ENCODE results near the gene FEZF2.

DNA sequence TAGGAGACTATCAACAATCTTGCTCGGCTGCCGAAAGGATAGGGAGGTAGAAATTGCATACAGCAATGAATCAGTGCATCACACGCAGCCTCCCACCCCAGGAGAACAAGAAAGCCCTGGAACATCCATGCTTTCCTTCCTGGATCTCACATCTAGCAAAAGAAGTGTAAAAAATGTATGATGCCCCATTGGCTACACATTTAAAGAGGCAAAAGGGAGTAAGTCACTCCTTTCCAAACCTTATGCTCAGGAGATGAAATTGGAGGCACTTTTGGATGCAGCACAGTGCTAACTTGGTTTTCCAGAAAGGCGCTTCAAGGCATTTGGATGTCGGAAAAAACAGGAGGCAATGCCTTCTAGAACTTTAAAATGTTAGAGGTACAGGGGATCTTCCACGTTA is 32.2 kb upstream of the FEZF2 start:
- no peak for TF ChIP-seq BACH2 (CRISPR knock-in tag; IDR thresholded peaks at IDR 0.05; ENCODE audit: borderline replicate concordance)
- TF ChIP-seq ZC3H10 (CRISPR knock-in tag; IDR thresholded peaks at IDR 0.05): no peak
- no peak for TF ChIP-seq OSR1 (CRISPR knock-in tag; IDR thresholded peaks at IDR 0.05)
- TF ChIP-seq, protein P1, sequence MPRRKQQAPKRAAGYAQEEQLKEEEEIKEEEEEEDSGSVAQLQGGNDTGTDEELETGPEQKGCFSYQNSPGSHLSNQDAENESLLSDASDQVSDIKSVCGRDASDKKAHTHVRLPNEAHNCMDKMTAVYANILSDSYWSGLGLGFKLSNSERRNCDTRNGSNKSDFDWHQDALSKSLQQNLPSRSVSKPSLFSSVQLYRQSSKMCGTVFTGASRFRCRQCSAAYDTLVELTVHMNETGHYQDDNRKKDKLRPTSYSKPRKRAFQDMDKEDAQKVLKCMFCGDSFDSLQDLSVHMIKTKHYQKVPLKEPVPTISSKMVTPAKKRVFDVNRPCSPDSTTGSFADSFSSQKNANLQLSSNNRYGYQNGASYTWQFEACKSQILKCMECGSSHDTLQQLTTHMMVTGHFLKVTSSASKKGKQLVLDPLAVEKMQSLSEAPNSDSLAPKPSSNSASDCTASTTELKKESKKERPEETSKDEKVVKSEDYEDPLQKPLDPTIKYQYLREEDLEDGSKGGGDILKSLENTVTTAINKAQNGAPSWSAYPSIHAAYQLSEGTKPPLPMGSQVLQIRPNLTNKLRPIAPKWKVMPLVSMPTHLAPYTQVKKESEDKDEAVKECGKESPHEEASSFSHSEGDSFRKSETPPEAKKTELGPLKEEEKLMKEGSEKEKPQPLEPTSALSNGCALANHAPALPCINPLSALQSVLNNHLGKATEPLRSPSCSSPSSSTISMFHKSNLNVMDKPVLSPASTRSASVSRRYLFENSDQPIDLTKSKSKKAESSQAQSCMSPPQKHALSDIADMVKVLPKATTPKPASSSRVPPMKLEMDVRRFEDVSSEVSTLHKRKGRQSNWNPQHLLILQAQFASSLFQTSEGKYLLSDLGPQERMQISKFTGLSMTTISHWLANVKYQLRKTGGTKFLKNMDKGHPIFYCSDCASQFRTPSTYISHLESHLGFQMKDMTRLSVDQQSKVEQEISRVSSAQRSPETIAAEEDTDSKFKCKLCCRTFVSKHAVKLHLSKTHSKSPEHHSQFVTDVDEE (CRISPR knock-in tag; IDR thresholded peaks at IDR 0.05): no peak
- TF ChIP-seq, protein P2, sequence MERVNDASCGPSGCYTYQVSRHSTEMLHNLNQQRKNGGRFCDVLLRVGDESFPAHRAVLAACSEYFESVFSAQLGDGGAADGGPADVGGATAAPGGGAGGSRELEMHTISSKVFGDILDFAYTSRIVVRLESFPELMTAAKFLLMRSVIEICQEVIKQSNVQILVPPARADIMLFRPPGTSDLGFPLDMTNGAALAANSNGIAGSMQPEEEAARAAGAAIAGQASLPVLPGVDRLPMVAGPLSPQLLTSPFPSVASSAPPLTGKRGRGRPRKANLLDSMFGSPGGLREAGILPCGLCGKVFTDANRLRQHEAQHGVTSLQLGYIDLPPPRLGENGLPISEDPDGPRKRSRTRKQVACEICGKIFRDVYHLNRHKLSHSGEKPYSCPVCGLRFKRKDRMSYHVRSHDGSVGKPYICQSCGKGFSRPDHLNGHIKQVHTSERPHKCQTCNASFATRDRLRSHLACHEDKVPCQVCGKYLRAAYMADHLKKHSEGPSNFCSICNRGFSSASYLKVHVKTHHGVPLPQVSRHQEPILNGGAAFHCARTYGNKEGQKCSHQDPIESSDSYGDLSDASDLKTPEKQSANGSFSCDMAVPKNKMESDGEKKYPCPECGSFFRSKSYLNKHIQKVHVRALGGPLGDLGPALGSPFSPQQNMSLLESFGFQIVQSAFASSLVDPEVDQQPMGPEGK (CRISPR knock-in tag; IDR thresholded peaks at IDR 0.05; ENCODE audit: borderline replicate concordance): no peak
- TF ChIP-seq ARNTL (CRISPR knock-in tag; IDR thresholded peaks at IDR 0.05; ENCODE audit: borderline replicate concordance, low read depth): no peak
